CD4-positive, alpha-beta T cell treated with Interleukin-15 for 1 hour (primary cell): ENCODE measurements around the gene ITGA1.
"Not testable (repeated sequence)": the region's sequence is repeated elsewhere in the genome, so short reads cannot be mapped to it uniquely, and the experiment has no call there.

ENCODE experiments used
- DNase-seq: peaks from one replicate; pipeline ENCODE4 v3.0.0-alpha.2; 2020

The ITGA1 gene

GRCh38 chr5:52834320-52834719, 46.6 kb downstream of the ITGA1 start:
- DNase-seq = no peak

DNA sequence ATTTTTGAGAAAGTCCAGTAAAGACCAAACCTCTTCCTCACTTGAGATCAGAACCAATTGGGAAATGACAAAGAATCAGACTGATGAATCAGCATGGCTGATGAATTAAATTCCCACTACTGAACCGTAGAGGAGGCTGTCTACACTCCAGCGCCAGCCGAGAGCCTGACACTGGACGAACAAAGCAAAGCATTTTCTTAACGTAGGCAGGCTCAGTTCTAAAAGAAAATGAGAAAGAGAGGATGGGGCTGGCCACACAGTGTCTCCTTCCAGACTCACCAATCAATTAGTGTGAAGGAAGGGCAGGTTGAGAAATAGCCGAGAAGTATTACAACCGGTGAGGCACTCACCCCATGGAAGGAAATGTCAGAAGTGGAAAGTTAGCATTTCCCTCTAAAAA, 49.4 kb downstream of the ITGA1 start:
- DNase-seq = no peak

DNA sequence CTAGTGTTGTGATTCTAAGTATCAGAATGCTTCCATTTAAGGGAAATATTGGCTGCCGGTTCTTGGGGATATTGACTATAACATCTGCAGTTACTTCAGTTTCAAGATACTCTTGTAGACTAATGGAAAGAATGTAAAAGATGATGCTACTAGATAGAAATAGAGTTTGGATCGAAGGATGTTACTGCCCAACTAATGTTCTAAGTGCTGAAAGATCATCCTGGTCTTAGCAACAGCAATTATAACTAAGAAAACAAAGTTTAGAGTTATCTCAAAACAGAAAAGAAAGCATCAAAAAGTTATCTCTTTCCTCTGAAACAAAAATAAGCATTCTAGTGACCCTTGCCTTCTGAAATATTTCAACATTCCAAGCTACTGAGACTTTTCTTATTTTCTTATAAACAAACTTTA, 49.9 kb downstream of the ITGA1 start:
- DNase-seq = no peak

- DNase-seq = no peak
Measured at GRCh38 chr5:52838326-52839015, 50.8 kb downstream of the ITGA1 start.

DNA sequence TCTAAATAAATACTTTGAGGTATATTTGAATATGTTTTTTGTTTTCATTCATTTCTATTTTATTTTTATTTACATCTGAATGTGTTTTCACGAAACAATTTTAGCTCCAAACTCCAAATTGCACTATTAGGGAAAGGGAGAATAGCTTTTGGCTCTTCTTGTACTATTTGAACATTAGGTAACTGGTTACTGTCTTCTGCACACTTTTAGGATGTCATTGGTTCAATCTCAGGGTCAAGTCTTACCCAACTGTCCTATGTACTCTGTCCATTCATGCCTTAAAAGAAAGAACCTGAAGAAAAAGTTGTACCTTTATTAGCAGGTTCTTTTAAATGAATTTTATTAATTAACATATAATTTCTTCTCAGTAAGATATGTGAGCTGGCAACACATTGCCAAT, 51.6 kb downstream of the ITGA1 start:
- no peak for DNase-seq

GRCh38 chr5:52840277-52841050, 52.7 kb downstream of the ITGA1 start:
- no peak for DNase-seq

DNA sequence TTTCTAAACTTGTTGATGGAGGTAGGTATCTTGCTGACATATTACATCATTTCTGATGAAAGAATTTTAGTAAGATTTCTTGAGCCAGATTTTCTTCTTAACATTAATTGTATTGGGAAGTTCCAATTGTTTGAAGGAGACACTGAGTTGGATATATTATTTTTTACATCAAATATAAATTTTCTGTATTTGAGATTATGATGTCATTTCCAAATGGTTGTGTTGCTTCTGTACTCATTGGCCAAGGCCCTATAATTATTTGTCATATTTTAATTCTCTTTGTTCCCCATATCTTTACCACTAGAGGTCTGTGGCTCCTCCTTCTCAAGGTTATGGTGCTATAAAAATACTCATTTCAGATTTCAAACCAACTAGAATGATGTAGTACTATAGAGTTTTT, 53.4 kb downstream of the ITGA1 start:
- DNase-seq = no peak

DNA sequence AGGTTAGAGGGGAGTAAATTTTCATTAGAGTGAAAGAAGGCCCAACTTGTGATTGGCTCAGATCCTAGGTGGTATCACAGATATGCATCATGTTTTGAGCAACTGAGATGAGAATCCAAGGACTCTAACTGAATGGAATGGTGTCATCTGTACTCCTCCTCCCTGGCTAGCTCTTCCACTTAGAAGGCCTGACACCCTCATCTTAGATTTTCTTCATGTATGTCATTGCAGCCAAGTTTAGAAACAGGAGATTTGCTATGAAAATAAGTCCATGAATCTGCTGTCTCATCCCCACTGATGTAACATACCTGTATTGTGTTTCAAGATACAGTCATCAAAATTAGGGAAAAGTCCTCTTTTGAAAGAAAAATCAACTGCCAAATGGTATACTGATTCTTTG, 54.4 kb downstream of the ITGA1 start:
- DNase-seq = no peak

- DNase-seq = no peak
Measured at GRCh38 chr5:52844885-52845284, 57.2 kb downstream of the ITGA1 start.

- DNase-seq = no peak
Measured at GRCh38 chr5:52846182-52846842, 58.6 kb downstream of the ITGA1 start.

- DNase-seq = not testable (repeated sequence)
Measured at GRCh38 chr5:52848688-52849087, 61.0 kb downstream of the ITGA1 start.

GRCh38 chr5:52849544-52849943, 61.8 kb downstream of the ITGA1 start:
- no peak for DNase-seq

DNA sequence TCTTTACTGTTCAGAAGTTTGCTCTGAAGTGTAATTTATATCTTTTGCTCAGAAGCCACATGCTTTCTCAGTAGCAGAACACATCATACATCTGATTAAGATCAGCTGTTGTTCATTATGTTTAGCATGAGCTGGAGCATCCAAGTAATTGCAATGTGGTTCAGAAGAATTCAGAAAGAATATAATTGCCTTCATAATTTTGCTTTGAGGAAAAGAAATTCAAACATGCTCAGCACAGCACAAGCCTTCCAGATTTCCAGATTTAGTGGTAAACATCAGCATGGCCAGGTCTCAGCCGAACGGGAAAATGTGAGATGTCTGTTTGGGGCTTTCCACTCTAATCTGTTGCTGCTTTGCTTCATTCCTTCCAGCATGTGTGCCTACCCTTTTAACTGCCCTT, 65.9 kb downstream of the ITGA1 start:
- no peak for DNase-seq

- no peak for DNase-seq
Measured at GRCh38 chr5:52854301-52854700, 66.6 kb downstream of the ITGA1 start.

- DNase-seq = no peak
Measured at GRCh38 chr5:52854949-52855348, 67.2 kb downstream of the ITGA1 start.

DNA sequence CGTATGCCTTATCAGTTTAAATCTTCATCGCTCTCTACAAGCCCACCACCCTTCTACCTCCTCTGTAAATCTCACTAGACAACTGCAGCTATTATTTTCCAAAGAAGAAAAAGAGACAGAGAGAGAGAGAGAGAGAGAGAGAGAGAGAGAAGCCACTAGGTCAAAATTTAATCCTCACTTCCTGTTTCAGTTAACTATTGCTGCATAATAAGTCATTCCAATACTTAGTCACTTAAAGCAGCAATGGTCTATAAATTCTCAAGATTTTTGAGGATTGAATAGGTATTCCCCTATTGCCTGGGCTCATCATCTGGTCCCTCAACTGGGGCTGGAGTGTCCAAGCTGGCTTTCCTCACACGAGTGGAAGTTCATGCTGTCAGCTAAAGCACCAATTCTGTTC, 68.8 kb downstream of the ITGA1 start:
- no peak for DNase-seq

DNA sequence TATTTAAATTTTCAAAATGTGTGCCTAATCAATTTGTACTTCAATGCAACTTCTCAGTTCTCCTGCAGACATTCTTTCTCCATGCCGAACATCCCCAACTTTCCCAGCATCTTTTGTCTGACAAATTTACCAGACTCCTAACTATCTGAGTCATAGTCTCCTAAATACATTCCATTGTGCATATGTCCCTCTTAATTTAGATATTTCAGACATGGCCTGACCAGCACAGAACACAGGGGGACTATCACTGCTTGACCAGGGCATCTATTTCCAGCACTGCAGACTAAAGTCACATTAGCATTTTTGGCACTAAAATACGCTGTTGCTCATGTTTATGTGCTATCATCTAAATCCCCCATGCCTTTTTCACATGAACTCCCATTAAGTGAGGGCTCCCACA, 71.9 kb downstream of the ITGA1 start:
- DNase-seq = no peak

DNA sequence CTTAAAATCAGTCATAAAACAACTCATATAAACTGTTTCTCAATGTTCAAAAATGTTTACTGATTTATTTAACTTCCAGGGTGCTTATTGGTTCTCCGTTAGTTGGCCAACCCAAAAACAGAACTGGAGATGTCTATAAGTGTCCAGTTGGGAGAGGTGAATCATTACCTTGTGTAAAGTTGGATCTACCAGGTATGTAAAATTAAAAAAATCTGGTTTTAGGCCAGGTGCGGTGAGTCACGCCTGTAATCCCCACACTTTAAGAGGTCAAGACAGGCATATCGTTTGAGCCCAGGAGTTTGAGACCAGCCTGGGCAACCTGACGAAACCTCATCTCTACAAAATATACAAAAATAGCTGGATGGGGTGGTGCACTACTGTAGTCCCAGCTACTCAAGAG, 73.7 kb downstream of the ITGA1 start:
- no peak for DNase-seq

GRCh38 chr5:52863715-52864290, 76.1 kb downstream of the ITGA1 start:
- no peak for DNase-seq

- DNase-seq = no peak
Measured at GRCh38 chr5:52864371-52864770, 76.7 kb downstream of the ITGA1 start.

GRCh38 chr5:52864884-52865283, 77.2 kb downstream of the ITGA1 start:
- DNase-seq = no peak

GRCh38 chr5:52865991-52866390, 78.3 kb downstream of the ITGA1 start:
- not testable (repeated sequence) for DNase-seq

DNA sequence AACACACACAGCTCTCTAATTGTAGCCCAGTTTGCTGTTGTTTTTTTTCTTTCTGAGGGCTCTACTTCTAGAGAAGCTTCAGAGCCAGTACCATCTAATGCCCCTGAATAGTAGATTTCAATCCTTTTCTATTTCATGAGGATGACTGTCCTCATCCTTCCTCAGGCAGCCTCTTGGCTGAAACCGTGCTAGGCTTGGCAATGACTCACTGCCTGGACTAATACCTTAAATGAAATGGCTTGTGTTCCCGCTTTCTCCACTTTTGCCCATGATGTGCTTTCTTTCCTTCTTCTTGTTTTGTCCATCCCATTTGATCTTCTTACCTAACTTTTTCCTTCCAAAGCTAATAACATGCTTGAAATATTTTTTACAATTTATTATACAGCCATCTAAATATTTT, 80.1 kb downstream of the ITGA1 start:
- no peak for DNase-seq

GRCh38 chr5:52868417-52868816, 80.7 kb downstream of the ITGA1 start:
- no peak for DNase-seq
